Stomach (tissue), 4 donors: ENCODE data around the gene FLYWCH1.

ENCODE experiments used
- CTCF ChIP-seq, 7 experiments: fragments of 450-650 bp in 4 of 7; fragments of 200-600 bp in 3 of 7; sonication (generic) in 3 of 7; IDR thresholded peaks; one replicate each; pipeline ENCODE4 v1.5.1; 2016 to 2019; ENCODE audit warnings: antibody characterized with exemption in 7 of 7, control low read depth in 2 of 7, mild to moderate bottlenecking in 1 of 7
- EP300 ChIP-seq: sonication (generic); formaldehyde crosslinking; IDR thresholded peaks from one replicate; pipeline ENCODE4 v1.6.1; 2017; ENCODE audit warnings: antibody characterized with exemption
- POLR2AphosphoS5 ChIP-seq, 3 donors: sonication (generic); formaldehyde crosslinking; IDR thresholded peaks; one replicate each; pipeline ENCODE4 v1.6.1; 2016; ENCODE audit warnings: antibody characterized with exemption in 3 of 3

GRCh38 chr16:2966043-2966807 lies 54.5 kb downstream of the FLYWCH1 start:
- TF ChIP-seq CTCF (IDR thresholded peaks at IDR 0.05), result no peak
- no peak for TF ChIP-seq EP300
- TF ChIP-seq POLR2AphosphoS5 (IDR thresholded peaks at IDR 0.05), result no peak
